SK-N-SH (cell line): Measurements from ENCODE around the gene TMEM170A.

ENCODE experiments used
- EP300 ChIP-seq, 2 experiments: IDR thresholded peaks; 2 replicates each; pipeline versions ENCODE4 v1.4.0 to v1.6.1; 2012; ENCODE audit warnings: borderline replicate concordance in 1 of 2, low read depth in 1 of 2, low read length in 1 of 2
- EZH2phosphoT487 ChIP-seq: fragments of 200-600 bp; sonication (generic); IDR thresholded peaks from 2 replicates; pipeline ENCODE4 v1.6.1; 2017; ENCODE audit warnings: low read depth, mixed run types, mild to moderate bottlenecking, antibody characterized with exemption, moderate library complexity, borderline replicate concordance
- GABPA ChIP-seq: IDR thresholded peaks from 2 replicates; pipeline ENCODE4 v1.4.0; 2012; ENCODE audit warnings: low read depth, mild to moderate bottlenecking
- GATA2 ChIP-seq: sonication (generic); formaldehyde crosslinking; IDR thresholded peaks from 2 replicates; pipeline ENCODE4 v1.5.0; 2020; ENCODE audit warnings: mild to moderate bottlenecking, missing genetic modification reagents
- RFX5 ChIP-seq: IDR thresholded peaks from 2 replicates; pipeline ENCODE4 v1.6.1; 2012; ENCODE audit warnings: mild to moderate bottlenecking, improper control_type of control experiment, low read length
- RXRA ChIP-seq: IDR thresholded peaks from 2 replicates; pipeline ENCODE4 v1.4.0; 2012; ENCODE audit warnings: low read depth, mild to moderate bottlenecking, borderline replicate concordance
- TEAD4 ChIP-seq: IDR thresholded peaks from 2 replicates; pipeline ENCODE4 v1.4.0; 2012; ENCODE audit warnings: mild to moderate bottlenecking, borderline replicate concordance; ENCODE audit not compliant: insufficient read depth
- ZBTB33 ChIP-seq: IDR thresholded peaks from 2 replicates; pipeline ENCODE4 v1.4.0; 2012; ENCODE audit warnings: low read depth, borderline replicate concordance
- TF ChIP-seq, protein P1 (sequence below): fragments of 200-600 bp; sonication (generic); IDR thresholded peaks from 2 replicates; pipeline ENCODE4 v1.6.1; 2017; ENCODE audit warnings: antibody characterized with exemption, mild to moderate bottlenecking, moderate library complexity
- TF ChIP-seq, protein P2 (sequence below): IDR thresholded peaks from 2 replicates; pipeline ENCODE4 v1.4.0; 2012; ENCODE audit warnings: low read depth

DNA sequence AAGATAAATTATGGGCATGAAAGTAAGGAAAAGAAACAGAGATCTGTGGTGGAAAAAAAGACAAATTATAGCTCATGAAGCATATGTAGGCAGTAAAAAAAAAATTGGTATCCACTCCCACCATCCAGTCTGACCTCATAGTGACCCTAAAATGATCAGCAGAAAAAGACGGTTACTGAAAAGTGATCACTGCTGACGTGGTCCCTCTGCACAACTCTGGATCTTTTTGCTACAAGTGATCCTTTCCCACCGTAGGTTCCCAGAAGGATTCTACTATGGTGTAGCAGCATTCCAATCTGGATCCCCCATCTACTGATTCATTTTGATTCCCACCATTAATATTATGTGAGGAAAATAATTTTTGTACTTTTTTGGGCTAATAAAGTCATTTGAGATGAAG, 41.6 kb upstream of the TMEM170A start:
- TF ChIP-seq GABPA (no peak), RXRA (no peak), RFX5 (no peak), EZH2phosphoT487 (no peak), TEAD4 (no peak), ZBTB33 (no peak), EP300 (IDR thresholded peaks at IDR 0.05; ENCODE audit: borderline replicate concordance in 1 of 2, low read depth in 1 of 2, low read length in 1 of 2) (no peak), GATA2 (CRISPR knock-in tag) (no peak)
- TF ChIP-seq, protein P1, sequence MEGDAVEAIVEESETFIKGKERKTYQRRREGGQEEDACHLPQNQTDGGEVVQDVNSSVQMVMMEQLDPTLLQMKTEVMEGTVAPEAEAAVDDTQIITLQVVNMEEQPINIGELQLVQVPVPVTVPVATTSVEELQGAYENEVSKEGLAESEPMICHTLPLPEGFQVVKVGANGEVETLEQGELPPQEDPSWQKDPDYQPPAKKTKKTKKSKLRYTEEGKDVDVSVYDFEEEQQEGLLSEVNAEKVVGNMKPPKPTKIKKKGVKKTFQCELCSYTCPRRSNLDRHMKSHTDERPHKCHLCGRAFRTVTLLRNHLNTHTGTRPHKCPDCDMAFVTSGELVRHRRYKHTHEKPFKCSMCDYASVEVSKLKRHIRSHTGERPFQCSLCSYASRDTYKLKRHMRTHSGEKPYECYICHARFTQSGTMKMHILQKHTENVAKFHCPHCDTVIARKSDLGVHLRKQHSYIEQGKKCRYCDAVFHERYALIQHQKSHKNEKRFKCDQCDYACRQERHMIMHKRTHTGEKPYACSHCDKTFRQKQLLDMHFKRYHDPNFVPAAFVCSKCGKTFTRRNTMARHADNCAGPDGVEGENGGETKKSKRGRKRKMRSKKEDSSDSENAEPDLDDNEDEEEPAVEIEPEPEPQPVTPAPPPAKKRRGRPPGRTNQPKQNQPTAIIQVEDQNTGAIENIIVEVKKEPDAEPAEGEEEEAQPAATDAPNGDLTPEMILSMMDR, result no peak
- TF ChIP-seq, protein P2, sequence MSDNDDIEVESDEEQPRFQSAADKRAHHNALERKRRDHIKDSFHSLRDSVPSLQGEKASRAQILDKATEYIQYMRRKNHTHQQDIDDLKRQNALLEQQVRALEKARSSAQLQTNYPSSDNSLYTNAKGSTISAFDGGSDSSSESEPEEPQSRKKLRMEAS, result no peak
